GM06990 (cell line): ENCODE measurements around the gene GH2.
A peak's percentile ranks its signal among the peaks of the same experiment; 100 is the strongest.

Experiments
- DNase-seq: peaks from one replicate; pipeline ENCODE4 v3.0.0-alpha.2; 2011; ENCODE audit not compliant: insufficient read length; ENCODE audit errors: extremely low read depth
- H3K27me3 ChIP-seq: replicated peaks from 2 replicates; pipeline ENCODE4 v1.6.0; 2011; ENCODE audit warnings: low read length; ENCODE audit not compliant: control insufficient read depth, insufficient read depth
- H3K36me3 ChIP-seq: 2 replicates; pipeline ENCODE4 v1.5.1; 2011; ENCODE audit warnings: low read length; ENCODE audit not compliant: control insufficient read depth, insufficient read depth
- H3K4me3 ChIP-seq: replicated peaks from 2 replicates; pipeline ENCODE4 v1.5.1; 2011; ENCODE audit warnings: low read depth, mild to moderate bottlenecking, control low read depth, low read length
- TF ChIP-seq, protein P1 (sequence below): IDR thresholded peaks from 2 replicates; pipeline ENCODE4 v1.5.1; 2011; ENCODE audit warnings: low read length, control low read depth, mild to moderate bottlenecking, inconsistent platforms; ENCODE audit not compliant: insufficient read depth, poor library complexity, severe bottlenecking

The GH2 gene

GRCh38 chr17:63841350-63842172 lies 40.2 kb downstream of the GH2 start:
- TF ChIP-seq, protein P1, sequence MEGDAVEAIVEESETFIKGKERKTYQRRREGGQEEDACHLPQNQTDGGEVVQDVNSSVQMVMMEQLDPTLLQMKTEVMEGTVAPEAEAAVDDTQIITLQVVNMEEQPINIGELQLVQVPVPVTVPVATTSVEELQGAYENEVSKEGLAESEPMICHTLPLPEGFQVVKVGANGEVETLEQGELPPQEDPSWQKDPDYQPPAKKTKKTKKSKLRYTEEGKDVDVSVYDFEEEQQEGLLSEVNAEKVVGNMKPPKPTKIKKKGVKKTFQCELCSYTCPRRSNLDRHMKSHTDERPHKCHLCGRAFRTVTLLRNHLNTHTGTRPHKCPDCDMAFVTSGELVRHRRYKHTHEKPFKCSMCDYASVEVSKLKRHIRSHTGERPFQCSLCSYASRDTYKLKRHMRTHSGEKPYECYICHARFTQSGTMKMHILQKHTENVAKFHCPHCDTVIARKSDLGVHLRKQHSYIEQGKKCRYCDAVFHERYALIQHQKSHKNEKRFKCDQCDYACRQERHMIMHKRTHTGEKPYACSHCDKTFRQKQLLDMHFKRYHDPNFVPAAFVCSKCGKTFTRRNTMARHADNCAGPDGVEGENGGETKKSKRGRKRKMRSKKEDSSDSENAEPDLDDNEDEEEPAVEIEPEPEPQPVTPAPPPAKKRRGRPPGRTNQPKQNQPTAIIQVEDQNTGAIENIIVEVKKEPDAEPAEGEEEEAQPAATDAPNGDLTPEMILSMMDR, result no peak
- DNase-seq, result peak; percentile 53
- Histone ChIP-seq H3K4me3 (peak overlapping the region; percentile 89), H3K36me3 (peaks cover 10% of the 10 kb centered on the region), H3K27me3 (no peaks in the 10 kb centered on the region)

DNA sequence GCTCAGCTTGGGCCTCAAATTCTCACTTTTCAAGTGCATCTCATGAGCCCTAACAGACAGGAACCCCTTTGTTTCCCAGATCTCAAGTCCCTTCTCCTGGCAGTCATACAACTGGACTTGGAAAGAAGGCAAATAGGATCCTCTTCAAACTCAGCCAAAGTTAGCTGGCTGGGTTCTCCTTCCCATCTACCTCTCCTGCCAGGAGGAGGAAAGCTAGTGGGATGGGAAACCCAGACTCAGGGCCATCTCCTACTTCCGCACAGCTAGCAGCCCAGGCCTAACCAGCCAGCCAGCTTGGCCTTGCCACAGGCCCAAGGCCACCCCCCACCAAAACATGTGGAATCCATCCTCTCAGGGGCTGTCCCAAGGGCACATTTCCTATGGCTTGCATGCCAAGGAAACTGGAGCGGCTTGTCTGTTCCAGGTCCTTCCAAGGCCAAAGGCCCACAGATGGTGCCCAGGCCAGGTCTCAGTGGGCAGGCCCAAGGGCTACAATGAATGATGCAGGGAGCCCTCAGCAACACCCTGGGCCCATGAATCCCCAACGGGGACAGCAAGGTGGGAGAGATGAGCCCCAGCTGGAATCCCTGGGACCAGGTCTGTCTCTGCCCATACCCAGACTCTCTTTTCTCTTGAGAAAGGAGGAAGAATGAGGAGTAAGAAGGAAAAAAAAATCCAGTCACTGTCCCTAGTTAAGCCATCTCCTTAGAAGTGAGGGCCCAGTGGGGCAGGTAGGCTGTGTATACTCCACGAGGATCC lies 41.0 kb downstream of the GH2 start:
- peak overlapping the region; percentile 89 for H3K4me3 ChIP-seq
- no peaks in the 10 kb centered on the region for H3K27me3 ChIP-seq
- no peak for DNase-seq
- TF ChIP-seq, protein P1, result no peak
- H3K36me3 ChIP-seq, result peaks cover 12% of the 10 kb centered on the region

DNA sequence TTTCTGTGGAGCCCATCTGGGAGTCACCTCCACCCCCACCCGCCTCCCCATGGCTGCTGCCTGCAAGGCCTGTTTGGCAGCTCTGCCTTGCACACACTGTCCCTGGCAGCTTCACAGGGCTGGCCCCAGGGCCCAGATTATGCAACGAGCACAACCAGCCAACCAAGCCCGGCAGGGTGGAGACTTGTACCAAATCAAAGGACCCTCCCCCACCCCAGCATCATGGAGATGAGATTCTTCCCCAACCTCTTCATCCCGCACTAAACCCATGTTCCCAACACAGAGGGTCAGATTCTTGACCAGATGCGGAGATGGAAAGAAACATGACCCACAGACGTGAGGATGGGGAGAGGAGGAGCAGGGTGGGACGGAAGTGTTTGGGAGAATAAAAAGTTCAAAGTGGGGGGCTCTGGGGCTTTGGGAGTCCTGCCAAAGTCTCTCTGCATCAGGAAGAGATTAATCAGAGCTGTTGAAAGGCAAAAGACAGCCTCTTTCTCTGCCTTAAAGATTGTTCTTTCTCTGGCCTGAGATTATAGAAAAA lies 43.0 kb downstream of the GH2 start:
- DNase-seq, result no peak
- peaks cover 21% of the 10 kb centered on the region for H3K36me3 ChIP-seq
- TF ChIP-seq, protein P1, result no peak
- no peaks in the 10 kb centered on the region for H3K27me3 ChIP-seq
- H3K4me3 ChIP-seq, result no peak overlapping the region

DNA sequence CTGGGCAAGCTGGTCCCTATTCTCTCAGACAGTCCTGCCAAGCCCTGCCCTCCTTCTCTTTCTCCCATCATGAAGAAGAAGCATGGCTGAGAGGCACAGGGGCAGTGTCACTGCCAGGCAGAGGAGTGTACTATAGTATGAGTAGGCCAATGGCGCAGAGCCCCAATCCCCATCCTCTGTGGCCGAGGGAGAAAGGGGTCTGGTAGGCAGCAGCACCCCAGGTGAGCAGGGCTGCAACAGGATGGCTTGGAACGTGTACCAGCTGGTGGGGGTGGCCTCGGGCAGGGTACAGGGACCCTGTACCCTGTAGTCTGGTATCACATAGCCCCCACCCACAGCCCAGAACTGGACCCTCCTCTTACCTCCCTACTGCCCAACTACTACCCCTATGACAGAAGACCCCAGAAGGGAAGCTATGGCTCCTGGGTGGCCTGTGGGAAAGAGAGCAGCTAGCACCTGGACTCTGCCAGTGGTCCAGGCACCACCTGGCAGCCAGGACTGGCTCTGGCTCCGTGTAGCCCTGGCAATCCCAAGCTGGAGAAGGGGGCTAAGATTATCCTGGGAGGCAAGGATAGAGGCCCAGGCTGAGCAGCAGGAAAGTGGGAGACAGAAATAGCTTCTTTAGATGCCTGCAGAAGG lies 43.7 kb downstream of the GH2 start:
- H3K36me3 ChIP-seq, result peaks cover 28% of the 10 kb centered on the region

GRCh38 chr17:63837480-63837879 lies 44.3 kb downstream of the GH2 start:
- Histone ChIP-seq H3K27me3 (no peaks in the 10 kb centered on the region), H3K36me3 (peaks cover 33% of the 10 kb centered on the region), H3K4me3 (no peak overlapping the region)
- no peak for DNase-seq
- TF ChIP-seq, protein P1, result no peak

More for the DNA sequence above, 43.7 kb downstream of the GH2 start:
- Histone ChIP-seq H3K4me3 (no peak overlapping the region), H3K27me3 (no peaks in the 10 kb centered on the region)
- DNase-seq, result no peak
- TF ChIP-seq, protein P1, result no peak
